Stimulated activated CD8-positive, alpha-beta memory T cell treated with anti-CD3 and anti-CD28 coated beads, Interleukin-7, amount 100 ng/mL, for 1 hour (primary cell): ENCODE measurements around the gene MYO5C.

Experiments
- DNase-seq, 2 donors: peaks; one replicate each; pipeline ENCODE4 v3.0.0-alpha.2; 2020; ENCODE audit warnings: low read depth in 2 of 2

MYO5C gene

GRCh38 chr15:52278135-52278534 lies 17.5 kb downstream of the MYO5C start:
- DNase-seq: no peak

DNA sequence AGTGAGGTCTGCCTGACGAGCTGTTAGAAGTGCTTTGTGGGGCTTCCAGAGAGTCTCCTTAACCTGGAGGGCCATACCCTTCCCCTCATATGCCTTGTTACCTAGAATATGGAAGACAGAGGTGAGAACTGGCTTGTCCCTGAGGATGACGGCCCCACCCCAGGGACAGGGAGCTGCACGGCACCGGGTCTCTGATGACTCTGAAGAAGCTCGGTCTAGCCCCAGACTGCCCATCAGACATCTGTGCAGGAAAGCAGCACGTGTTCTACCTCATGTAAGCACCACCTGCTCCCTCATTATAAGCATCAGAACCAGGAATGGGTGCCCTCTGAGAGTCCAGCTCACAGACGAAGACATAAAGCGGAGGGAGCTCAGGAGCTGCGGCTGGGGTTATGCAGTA lies 18.0 kb downstream of the MYO5C start:
- no peak for DNase-seq

- no peak for DNase-seq
Observed at GRCh38 chr15:52276256-52276770, 19.3 kb downstream of the MYO5C start.

DNA sequence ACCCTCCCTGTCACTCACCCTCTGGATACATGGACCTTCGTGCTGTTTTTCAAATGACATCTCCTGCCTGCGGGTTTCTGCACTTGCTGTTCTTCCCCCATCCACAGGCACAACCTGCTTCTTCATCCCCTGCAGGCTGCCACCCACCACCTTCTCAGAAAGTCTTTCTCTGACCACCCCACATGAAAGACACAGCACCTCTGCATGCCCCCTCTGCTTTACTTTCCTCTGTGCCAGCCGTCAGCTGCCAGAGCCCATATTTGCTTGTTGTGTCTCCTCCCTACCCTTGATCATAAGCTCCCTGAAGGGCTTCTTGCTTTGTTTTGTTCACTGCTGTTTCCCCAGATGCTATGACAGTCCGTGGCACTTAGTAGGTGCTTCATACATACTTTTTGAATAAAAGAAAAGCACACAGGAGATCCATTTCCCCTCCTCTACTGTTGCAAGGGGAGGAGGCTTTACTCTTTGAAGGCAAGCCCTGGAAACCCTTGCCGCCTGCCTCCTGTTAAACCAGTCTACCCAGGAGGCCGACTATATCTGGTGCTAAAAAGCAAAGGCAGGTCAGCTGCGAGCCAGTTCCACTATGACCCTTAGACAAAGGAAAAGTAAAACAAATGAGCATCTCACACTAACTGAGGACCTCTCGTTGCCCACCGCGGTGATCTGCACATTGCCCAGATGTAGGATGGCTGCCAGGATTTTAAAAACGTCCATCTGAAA lies 31.9 kb downstream of the MYO5C start:
- DNase-seq: no peak

- DNase-seq: no peak
Observed at GRCh38 chr15:52262364-52262763, 33.2 kb downstream of the MYO5C start.

DNA sequence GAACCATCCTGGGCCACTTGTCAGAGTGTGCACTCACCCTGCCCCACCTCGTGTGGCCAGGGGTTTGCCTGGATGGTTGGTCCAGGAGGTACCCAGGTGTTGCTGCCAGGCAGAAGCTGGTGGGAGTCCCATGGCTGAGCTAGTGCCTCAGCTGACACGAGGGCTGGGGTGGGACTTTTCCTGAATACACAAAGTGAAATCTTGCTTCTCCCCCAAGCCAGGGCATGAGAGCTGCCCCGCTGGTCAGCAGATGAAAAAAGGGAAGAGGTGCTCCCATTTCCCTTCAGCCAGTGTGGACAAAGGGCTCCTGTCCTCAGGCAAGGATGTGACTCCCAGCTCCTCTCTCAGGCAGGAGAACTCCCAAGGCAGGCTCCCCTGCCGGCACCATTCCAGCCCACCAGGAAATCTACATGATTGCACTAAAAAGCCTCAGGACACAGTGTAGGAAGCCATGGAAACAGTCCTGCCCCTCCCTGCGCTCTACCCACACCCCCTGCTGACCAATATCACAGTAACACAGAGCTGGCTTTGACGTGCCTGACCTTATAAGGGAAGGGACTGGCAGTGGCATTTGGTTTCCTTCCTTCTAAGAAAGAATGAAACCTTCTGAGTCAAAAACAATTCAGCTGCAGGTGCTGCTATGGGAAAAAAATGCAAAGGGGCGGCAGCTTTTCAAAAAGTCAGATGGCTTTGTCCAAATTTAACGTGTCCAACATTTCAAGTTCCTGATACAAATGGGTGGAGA lies 33.9 kb downstream of the MYO5C start:
- DNase-seq: peak in 1 of 2 donors; percentile 9

GRCh38 chr15:52261026-52261425 lies 34.6 kb downstream of the MYO5C start:
- no peak for DNase-seq

DNA sequence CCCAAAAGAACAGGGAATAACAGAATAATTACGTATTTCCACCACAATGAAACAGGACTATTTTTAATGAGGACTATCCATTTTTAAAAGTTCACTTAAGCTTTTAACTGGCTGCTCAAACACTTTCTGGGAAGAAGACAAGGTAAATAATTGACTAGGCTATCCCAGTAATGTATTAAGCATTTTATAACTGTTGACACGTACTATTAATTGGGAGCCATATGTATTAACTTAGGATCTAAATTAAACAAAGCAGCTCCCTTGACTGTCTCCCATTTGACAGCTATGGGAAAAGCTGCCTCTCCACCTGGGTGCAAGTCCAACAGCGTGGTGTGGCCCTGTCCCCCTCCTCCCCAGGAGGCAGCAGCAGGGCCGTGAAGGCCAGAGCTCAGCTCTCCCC lies 36.1 kb downstream of the MYO5C start:
- DNase-seq: no peak

DNA sequence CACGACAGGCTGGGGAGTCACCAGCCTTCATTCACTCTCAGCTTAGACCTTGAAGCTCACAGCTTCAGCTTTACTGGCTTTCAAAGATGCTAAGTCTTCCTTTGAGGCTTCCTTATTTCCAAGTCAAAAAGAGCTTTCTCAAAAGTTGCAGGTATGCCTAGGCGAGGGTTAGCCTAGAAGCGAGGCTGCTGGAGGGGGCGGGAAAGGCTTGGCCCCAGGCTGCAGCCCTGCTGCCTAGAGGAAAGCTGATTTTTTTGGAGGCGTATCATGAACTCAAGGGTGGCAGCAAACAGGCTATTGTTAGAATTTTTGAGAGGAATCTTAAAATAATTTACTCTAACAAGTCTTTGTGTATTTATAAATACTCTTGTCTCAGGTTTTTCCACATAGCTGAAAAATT lies 37.1 kb downstream of the MYO5C start:
- DNase-seq: no peak

- no peak for DNase-seq
Observed at GRCh38 chr15:52257734-52258062, 37.9 kb downstream of the MYO5C start.

DNA sequence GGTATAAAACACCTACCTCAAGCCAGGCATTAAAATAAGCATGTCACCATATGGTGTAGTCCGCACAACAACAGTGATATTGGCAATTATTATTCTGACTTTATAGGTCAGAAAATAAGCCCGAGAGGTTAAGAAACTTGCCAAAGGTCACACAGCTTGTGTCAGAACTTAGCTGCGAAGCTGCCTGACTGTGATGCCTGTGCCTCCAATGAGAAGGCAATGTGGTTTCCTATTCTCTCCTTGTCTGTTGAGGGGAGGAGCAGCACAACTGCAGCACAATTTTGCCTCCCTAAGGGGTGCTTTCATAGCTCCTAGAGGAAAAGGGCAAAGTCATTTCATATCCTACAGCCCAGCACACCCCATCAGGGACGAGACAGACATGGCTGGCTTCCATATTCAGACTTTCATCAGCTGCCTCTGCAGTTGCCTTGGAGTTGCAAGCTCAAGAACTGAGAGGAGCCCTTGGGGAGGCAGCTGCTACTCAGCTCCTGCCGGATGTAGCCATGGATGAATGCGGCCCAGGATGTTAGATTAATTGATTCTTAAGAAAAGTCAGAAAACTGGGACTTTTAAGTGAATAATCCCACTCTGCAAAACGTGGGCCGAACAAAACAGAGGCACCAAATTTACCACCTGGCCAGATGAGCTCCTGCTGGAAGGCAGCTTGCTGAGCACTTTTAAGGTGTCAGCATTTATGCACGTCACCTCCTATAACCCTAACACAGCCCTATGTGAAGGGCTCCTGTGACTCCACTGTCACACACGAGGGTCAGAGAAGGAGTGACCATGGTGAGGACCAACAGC lies 38.5 kb downstream of the MYO5C start:
- DNase-seq: no peak

- peak; percentile 51 to 62 for DNase-seq
Observed at GRCh38 chr15:52256366-52256765, 39.2 kb downstream of the MYO5C start.

DNA sequence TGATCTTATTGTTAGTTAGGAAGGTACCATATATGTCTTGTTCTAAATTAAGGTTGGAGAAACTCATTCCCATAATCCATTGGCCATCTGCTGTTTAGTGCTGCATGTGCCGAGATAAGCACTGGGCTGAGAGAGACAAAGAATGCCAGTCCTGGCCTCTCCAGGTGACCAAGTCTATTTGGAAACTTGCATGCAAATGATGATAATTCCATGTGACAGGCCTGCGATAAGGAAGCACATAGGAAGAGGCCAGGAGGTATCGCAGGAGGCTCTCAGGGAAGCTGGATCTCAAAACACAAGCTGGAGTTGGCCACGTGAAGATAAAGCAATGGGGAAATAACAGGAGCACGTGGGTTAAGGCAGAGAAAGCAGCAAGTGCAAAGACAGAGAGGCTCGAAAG lies 39.7 kb downstream of the MYO5C start:
- DNase-seq: no peak

DNA sequence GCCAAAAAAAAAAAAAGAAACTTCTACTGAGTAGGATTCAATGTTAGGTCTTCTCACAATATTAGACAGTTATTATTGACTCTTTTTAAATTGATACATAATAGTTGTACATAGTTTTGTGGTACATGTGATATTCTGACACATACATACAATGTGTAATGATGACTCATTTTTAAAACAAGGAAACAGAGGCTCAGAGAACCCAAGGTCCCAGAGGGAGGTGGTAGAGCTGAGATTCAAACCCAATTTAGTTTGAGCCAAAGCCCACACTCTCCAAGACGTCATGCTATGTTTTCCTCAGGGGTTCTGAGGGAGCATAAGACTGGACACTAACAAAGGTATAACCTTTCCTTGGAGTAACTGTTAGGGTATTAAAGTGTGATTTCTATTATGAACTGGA lies 40.6 kb downstream of the MYO5C start:
- DNase-seq: no peak

GRCh38 chr15:52254391-52254790 lies 41.2 kb downstream of the MYO5C start:
- DNase-seq: no peak

- no peak for DNase-seq
Observed at GRCh38 chr15:52252781-52253180, 42.8 kb downstream of the MYO5C start.

- DNase-seq: no peak
Observed at GRCh38 chr15:52251144-52251860, 44.3 kb downstream of the MYO5C start.

DNA sequence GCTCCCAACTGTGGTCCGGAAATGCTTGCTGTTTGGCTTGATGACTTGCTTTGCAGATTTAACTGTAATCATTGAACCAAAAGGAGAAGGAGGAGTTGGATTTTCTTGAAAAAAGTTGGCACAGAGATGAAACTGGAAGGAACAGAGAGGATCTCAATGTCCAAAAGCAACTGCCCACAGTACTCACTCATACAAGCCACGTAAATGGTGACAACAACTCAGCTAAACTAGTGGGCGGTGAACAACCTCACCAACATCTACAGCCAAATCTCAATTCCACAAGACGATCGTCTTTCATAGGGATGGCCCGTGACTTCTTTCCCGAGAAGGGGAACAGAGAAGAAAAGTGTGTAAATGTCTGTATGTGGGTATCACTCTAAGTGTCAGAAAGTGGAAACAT lies 48.1 kb downstream of the MYO5C start:
- no peak for DNase-seq

DNA sequence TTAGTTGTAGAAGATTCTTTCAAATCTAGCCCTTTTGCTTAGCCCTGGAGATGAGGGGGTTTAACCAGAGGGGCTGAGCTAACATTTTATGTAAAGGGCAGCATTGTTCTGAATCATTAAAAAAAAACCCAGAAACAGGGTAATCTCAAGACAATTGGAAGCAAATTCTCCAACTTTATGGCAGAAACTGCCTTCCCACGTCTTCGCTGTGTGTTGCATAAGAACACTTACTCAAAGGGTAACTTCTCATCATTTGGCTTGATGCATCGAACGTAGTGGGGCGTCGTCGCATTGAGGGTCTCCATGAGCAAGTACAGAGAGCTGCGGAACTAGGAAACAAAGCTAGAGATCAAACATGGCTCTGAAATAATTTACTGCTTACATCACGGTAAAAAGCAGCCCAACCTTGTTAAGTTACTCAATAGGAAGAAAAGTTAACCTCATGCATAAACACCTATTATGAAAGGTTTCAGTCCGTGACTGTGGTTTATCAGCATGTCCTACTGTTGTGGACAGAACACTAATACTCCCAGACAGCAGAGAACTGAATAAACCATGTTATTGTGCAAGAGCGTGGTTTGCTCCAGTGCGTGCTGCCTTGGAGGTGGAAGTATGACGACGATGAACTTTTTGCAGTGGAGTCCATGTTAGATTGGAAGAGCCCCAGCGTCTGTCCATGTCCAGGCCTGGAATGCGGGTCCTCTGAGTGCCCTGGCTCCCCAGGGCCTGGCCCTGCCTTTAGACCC lies 48.7 kb downstream of the MYO5C start:
- no peak for DNase-seq

GRCh38 chr15:52243697-52244555 lies 51.7 kb downstream of the MYO5C start:
- no peak for DNase-seq
